ENCODE results near the gene CITED2. TPM values are rescaled to one million over a fixed set of nuclear protein-coding genes. Genes with fewer than 3 reads are reported as not detected.

CITED2 gene
- total RNA-seq, result 218 TPM

GRCh38 chr6:139374357-139375225, at the start of gene CITED2:
TSS of gene CITED2 (minus strand) at chr6:139374648. CDS start at chr6:139373944, 704 bp downstream.

Other genes starting within 250 kb of the CITED2 start
- gene HECA, start 239.6 kb downstream of the CITED2 start, total RNA-seq, result 24.8 TPM
- 24.2 TPM for gene TXLNB, start 82.7 kb downstream of the CITED2 start, total RNA-seq